ENCODE results near the gene INHBC.

INHBC gene

GRCh38 chr12:57469296-57470164 is 34.9 kb downstream of the INHBC start:
- DNase-seq: no peak

GRCh38 chr12:57470286-57470969 is 35.8 kb downstream of the INHBC start:
- no peak for DNase-seq

DNA sequence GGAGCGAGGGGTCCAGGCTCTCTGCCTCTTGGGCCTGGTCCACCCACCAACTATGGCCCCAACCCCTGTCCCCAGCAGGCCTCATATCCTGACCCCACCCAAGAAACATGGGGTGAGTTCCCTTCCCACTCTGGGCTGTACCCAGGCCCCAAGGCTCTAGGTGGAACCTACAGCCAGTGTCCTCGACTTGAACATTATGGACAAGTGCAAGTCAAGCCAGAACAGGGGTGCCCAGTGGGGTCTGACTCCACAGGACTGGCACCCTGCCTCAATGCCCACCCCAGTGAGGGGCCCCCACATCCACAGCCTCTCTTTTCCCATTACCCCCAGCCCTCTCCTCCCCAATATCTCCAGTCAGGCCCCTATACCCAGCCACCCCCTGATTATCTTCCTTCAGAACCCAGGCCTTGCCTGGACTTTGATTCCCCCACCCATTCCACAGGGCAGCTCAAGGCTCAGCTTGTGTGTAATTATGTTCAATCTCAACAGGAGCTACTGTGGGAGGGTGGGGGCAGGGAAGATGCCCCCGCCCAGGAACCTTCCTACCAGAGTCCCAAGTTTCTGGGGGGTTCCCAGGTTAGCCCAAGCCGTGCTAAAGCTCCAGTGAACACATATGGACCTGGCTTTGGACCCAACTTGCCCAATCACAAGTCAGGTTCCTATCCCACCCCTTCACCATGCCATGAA is 36.5 kb downstream of the INHBC start:
- DNase-seq: no peak

DNA sequence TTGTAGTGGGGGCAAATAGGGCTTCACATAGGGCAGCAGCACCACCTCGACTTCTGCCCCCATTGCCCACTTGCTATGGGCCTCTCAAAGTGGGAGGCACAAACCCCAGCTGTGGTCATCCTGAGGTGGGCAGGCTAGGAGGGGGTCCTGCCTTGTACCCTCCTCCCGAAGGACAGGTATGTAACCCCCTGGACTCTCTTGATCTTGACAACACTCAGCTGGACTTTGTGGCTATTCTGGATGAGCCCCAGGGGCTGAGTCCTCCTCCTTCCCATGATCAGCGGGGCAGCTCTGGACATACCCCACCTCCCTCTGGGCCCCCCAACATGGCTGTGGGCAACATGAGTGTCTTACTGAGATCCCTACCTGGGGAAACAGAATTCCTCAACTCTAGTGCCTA is 37.1 kb downstream of the INHBC start:
- DNase-seq: no peak

- DNase-seq: no peak
Measured at GRCh38 chr12:57472391-57472790, 37.8 kb downstream of the INHBC start.

GRCh38 chr12:57473392-57473791 is 38.8 kb downstream of the INHBC start:
- DNase-seq: no peak

DNA sequence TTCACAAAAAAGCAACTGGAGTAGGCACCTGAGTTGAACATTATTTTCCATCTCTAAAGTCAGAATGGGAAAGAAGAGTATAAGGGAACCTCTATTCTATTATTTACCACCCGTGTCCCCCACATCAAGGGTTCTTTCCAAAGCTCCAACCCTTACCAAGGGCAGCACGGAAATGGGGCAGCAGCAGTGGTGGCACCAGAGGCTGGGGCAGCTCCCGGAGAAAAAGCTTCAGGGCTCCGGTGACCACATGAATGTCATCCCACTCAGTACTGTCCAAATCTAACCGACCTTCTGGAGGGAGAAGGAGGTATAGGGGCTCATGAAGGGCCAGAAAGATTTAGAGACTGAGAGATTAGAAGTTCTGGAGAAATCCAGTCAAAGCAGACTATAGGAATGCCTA is 39.3 kb downstream of the INHBC start:
- no peak for DNase-seq

DNA sequence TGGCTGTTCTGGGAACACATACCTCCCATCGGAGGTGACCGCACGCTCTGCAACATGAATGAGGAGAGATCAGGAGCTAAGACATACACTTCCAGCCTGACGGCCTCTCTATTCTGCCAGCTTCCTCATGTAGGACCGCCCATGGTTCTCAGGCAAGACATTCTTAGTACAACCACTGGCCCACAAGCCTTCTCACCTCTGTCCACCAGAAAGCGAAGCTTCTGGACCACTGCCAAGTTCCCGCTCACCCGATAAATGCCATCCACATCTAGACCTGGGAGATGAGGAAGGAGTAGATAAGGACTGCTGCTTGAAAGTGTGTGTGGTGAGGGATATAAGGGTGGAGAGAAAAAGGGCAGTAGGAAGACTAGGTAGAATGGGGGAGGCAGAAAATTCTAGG is 39.8 kb downstream of the INHBC start:
- DNase-seq: no peak

DNA sequence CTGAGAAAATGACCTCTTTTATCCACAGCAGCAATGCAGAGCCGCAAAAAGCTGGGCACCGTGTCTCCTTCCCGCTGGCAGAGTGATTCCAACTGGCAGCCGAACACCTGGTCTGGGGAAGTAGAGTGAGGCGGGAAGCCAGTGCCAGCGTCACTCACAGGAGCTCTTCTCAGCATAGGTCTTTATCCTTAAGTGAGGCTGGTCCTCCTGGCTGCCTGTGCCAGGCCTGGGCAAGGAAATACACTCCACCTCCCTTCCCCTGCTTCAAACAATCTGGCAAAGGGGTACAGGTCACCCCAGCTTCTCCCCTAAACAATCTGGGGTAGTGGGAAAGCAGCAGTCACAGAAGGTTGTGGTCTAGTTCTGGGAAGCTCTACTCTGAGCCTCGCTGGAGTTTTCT is 40.3 kb downstream of the INHBC start:
- no peak for DNase-seq

DNA sequence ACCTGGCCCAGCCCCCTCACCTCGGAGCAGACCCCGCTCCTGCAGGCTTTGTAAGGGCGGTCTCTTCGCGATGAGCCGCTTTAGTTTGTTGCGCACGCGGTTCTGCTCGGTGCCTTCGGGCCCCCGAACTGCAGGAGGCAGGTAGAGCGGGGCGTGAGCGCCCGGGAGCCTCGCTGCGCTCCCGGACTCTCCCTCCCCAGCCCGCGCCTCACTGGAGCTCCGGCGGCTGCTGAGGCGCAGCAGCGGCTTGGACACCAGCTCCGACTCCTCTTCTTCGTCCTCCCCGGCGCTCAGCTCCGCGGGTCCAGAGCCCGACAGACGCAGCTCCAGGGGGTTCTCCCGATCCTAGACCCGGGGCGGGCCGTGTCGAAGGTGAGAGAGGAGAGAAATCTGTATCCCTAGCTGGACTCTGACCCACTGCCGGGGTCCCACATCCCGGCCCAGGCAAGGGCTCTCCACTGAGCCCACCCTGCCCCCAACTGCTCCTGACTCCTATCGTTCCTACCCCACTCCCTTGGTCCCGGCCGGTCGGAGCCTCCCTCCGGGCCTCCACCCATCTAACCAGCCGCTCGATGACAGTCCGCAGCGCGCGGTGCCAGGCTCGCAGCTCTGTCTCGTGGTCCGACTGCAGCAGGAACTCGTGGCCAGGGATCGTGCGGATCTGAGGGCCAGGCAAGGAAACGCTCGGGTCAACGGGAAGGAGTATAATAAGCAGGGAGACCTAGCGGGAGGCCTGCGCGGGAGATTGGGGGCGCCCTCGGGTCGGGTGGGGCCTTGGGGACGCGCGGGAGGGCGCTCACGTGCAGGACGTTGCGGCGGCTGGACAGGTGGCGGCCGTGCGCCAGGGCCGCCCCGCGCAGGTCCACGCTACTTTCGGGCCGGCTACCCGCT is 40.9 kb downstream of the INHBC start:
- no peak for DNase-seq

DNA sequence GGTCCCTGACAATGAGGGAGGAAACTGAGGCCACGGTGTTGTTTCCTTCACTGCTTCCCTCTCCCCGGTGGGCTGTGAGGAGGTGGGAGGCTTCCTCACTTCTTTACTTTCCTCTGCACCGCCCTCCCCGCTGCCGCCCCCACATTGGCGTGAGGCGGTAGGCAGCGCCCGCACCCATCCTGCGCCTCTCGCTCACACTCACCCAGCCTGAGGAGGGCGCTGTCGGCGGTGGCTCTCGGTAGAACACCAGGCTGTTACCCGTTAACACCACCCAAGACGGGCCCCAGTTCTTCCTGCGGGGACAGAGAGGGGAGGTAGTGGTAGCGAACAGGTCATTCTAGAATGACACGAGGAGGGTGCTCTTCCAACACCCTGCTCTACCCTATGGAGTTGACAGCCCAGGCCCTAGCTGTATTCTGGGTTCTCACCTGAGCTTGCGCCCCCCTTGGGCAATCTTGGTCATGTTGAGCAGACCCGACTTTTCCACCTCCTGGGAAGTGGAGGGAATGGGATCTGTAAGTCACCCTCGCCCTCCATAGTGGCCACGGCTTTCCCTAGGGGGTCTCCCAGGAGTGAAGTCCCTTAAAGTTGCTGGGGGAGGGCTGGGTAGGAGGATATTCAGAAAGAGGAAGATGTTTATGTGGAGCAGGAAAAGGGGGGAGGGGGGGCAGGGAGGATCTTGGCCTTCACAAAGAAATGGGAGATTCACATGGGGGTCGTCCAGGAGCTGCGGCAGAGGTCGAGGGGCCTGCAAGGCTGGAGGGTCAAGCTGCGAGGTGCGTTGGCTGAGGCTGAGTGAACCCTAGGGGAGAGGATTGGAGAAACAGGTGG is 41.8 kb downstream of the INHBC start:
- no peak for DNase-seq

DNA sequence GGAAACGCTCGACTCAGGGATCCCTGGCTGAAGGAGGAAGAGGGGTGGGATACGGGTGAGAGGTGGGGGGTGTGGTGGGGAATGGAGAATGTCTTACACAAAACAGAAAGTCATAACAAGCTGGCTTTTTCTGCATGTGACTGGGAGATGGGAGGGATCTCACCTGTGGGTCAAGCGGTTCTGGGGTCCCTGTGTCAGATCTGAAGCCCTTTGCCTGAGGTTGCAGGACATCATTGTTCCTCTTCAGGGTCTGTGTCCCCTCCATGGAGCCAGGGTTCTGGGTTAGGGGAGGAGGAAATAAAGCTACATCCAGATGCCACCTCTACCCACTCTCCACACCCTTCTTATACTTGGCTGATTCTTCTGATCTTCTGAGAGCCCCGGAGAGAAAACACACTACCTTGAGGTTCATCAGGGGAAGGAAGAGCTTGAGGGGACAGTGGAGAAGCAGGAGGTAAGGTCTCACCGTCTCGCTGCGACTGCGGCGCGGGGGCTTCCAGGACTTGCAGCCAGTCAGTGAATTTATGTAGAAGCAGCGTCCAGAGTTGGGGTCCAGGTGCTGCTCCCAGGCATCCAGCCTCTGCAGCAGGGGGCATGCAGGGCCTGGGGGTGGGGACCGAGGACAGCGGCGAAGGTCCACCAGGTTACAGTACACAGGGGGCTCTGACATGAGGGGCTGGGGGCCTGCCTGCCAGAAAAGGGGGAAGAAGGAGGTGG is 42.6 kb downstream of the INHBC start:
- no peak for DNase-seq

DNA sequence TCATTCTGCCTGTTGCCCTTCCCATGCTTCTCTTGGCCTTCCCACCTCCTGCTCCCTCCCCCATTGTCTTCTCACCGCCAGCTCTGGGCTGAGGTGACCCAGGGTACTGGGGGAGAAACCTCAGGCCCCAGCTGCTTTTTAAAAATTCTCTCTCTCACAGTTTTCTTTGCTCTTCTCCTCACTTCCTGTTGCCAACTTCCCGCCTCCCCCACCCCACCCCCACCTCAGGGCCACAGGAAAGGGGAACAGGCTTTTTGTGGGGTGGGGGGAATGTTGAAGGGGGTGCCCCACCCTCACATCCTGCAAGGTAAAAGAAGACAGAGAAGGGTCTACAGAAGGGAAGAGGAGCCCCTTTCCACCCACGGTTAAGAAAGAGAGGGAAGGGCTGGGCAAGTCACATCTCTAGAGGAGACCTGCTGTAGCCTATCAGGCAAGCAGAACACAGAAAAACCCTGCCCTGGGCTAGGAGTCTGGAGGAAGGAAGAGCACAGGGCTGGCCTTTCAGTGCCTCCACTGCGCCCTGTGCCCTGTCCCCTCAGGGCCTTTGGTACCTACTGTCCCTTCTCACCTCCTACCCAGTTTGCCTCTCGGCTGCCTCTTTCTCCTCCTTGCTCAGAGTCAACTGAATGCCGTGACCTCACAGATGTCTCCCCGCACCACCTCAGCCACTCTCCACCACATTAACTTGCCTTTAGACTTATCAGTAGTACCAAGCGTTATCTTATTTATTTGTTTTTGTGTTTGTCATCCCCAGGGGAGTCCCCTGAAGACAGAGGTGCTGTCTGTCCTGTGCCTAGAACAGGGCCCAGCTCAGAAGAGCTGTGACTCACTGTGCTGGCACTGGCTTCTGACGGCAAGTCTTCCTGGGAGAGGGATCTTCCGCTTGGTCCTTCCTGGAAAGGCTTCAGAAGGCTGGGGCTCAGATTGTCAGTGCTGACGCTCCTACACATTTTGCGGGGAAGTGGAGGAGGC is 43.4 kb downstream of the INHBC start:
- DNase-seq: peak; percentile 55

DNA sequence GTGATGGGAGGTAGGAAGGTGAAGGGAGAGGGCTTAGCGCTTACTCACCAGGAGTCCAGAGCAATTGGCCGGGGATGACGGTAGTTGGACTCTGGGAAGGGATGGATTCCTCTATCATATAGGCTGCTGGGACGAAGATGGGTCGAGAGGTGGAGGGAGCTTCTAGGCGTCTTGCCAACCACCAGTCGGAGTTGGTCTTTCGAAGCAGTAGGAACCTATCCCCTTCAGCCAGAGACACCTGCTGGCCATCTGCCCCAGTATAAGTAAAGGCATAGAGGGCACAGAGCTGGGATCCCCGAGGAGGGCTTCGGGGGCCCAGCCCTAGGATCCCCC is 44.4 kb downstream of the INHBC start:
- DNase-seq: no peak

- DNase-seq: peak; percentile 31
Measured at GRCh38 chr12:57479376-57480115, 45.0 kb downstream of the INHBC start, which contains the start of gene ARHGAP9. ARHGAP9 (minus strand) TSS chr12:57479866; CDS start chr12:57479406, 460 bp downstream.

- DNase-seq: no peak
Measured at GRCh38 chr12:57481671-57482070, 47.1 kb downstream of the INHBC start.

DNA sequence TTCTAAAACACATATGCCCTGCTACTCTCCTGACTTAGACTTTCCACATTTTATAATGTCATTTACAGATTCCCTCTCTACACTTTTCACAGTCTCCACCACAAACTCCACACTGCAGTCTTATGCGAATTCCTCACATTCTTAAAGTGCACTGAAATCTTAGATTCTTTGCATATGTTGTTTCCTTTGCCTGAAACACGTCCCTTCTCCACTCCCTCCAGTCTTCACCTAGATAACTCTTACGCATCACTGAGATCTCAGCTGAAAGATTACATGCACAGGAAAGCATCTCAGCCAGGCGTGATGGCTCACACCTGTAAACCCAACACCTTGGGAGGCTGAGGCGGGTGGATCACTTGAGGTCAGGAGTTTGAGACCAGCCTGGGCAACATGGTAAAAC is 48.9 kb downstream of the INHBC start:
- peak; percentile 79 for DNase-seq

- no peak for DNase-seq
Measured at GRCh38 chr12:57485695-57486094, 51.1 kb downstream of the INHBC start.

DNA sequence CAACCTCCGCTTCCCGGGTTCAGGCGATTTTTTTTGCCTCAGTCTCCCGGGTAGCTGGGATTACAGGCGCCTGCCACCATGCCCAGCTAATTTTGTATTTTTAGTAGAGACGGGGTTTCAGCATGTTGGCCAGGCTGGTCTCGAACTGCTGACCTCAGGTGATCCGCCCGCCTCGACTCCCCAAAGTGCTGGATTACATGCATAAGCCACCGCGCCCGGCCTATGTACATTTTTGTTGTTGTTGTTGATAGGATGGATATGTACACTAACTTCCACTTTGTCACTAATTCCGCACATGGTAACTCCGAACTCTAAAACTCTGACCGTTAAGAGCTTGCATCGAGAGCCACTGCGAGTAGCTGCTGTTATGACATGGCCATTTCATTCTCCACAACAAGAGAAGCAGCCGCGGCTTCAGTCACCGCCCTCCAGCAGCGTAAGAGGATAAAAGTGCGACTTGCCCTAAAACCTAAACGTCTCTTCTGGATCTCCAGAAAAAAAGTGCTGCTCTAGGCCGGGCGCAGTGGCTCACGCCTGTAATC is 52.5 kb downstream of the INHBC start:
- DNase-seq: no peak

Data from NCI-H226 (cell line).